OCI-LY1 (cell line): ENCODE data around the gene SSH2.

ENCODE experiments used
- EZH2 ChIP-seq: fragments of 200-600 bp; sonication (generic), shearing (Covaris generic); IDR thresholded peaks from 2 replicates; pipeline ENCODE4 v1.8.0; 2017; ENCODE audit warnings: borderline replicate concordance, mixed run types, mild to moderate bottlenecking, antibody characterized with exemption, low read length, moderate library complexity, mixed read lengths
- TF ChIP-seq, protein P1 (sequence below): fragments of 200-600 bp; sonication (generic), shearing (Covaris generic); IDR thresholded peaks from 2 replicates; pipeline ENCODE4 v1.5.1; 2017; ENCODE audit warnings: mild to moderate bottlenecking, antibody characterized with exemption, low read length, moderate library complexity, mixed read lengths

DNA sequence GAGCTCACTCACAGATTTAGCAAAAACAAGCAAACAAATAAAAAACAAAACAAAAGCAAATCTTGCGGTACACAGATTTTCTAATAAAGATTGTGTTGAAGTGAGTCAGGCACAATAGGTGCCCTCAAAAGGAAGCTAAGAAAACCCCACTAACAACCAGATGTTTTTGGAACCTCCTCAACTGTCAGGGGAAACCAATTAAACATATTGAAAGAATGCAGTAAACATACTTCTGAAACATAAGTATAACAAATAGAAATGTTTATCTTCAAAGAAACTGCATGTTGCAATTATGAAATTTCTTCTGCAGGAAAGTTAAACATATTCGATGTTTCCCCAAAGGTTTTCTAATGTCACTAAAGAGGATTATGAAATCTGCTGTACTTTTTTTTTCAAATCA lies 196.9 kb downstream of the SSH2 start:
- TF ChIP-seq, protein P1, sequence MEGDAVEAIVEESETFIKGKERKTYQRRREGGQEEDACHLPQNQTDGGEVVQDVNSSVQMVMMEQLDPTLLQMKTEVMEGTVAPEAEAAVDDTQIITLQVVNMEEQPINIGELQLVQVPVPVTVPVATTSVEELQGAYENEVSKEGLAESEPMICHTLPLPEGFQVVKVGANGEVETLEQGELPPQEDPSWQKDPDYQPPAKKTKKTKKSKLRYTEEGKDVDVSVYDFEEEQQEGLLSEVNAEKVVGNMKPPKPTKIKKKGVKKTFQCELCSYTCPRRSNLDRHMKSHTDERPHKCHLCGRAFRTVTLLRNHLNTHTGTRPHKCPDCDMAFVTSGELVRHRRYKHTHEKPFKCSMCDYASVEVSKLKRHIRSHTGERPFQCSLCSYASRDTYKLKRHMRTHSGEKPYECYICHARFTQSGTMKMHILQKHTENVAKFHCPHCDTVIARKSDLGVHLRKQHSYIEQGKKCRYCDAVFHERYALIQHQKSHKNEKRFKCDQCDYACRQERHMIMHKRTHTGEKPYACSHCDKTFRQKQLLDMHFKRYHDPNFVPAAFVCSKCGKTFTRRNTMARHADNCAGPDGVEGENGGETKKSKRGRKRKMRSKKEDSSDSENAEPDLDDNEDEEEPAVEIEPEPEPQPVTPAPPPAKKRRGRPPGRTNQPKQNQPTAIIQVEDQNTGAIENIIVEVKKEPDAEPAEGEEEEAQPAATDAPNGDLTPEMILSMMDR: no peak
- TF ChIP-seq EZH2: no peak
